ENCODE data around the gene GPS2.

DNA sequence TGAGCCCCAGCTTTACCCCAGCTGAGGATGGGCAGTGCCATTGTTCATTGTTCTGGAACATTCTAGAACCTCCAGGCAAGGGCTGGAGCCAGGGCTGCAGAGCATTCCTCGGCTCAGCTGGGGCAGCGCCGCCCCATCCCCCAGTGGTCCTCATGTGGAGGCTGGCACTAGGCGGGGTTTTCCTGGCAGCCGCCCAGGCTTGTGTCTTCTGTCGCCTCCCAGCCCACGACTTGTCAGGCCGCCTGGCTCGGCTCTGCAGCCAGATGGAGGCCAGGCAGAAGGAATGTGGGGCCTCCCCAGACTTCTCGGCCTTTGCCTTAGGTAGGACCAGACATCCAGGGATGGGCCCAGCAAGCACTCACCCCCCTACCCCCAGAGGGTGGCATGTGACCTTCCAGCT, 39.9 kb upstream of the GPS2 start, which contains the start of gene TMEM95:
- TF ChIP-seq, protein P1, sequence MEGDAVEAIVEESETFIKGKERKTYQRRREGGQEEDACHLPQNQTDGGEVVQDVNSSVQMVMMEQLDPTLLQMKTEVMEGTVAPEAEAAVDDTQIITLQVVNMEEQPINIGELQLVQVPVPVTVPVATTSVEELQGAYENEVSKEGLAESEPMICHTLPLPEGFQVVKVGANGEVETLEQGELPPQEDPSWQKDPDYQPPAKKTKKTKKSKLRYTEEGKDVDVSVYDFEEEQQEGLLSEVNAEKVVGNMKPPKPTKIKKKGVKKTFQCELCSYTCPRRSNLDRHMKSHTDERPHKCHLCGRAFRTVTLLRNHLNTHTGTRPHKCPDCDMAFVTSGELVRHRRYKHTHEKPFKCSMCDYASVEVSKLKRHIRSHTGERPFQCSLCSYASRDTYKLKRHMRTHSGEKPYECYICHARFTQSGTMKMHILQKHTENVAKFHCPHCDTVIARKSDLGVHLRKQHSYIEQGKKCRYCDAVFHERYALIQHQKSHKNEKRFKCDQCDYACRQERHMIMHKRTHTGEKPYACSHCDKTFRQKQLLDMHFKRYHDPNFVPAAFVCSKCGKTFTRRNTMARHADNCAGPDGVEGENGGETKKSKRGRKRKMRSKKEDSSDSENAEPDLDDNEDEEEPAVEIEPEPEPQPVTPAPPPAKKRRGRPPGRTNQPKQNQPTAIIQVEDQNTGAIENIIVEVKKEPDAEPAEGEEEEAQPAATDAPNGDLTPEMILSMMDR (IDR thresholded peaks at IDR 0.05; ENCODE audit: low read depth, low read length, poor library complexity, severe bottlenecking) = no peak
- no peak for TF ChIP-seq EZH2phosphoT487 (IDR thresholded peaks at IDR 0.05; ENCODE audit: borderline replicate concordance, low read length)
